ENCODE measurements around the gene TSR1. TPM values are rescaled to one million over a fixed set of nuclear protein-coding genes. Genes with fewer than 3 reads are reported as not detected.
A peak's percentile ranks its signal among the peaks of the same experiment; 100 is the strongest.

TSR1 gene
- total RNA-seq (2014; rRNA removed; shearing (Covaris generic)), result 39.9 and 50.1 TPM in 2 replicates
- 100 and 115 TPM in 2 replicates for polyA plus RNA-seq (2014; cell fraction: nucleus; rRNA removed)

GRCh38 chr17:2336215-2336851, at the start of gene TSR1:
Gene TSR1, minus strand, starts transcription at chr17:2336457. Its CDS starts 30 bp downstream, at chr17:2336427.
- peak; percentile 87 for DNase-seq (ENCODE audit: extremely low read depth, low read depth)

GRCh38 chr17:2385240-2386210, 49.3 kb upstream of the TSR1 start:
- DNase-seq (ENCODE audit: extremely low read depth, low read depth), result no peak

GRCh38 chr17:2384439-2385127, 48.3 kb upstream of the TSR1 start:
- no peak for DNase-seq (ENCODE audit: extremely low read depth, low read depth)

- DNase-seq (ENCODE audit: extremely low read depth, low read depth), result no peak
These were observed 47.4 kb upstream of the TSR1 start for GRCh38 chr17:2383628-2384167.

- DNase-seq (ENCODE audit: extremely low read depth, low read depth), result no peak
These were observed 44.8 kb upstream of the TSR1 start for GRCh38 chr17:2380950-2381649.

- DNase-seq (ENCODE audit: extremely low read depth, low read depth), result no peak
These were observed 44.1 kb upstream of the TSR1 start for GRCh38 chr17:2380226-2380922.

- no peak for DNase-seq (ENCODE audit: extremely low read depth, low read depth)
These were observed 43.4 kb upstream of the TSR1 start for GRCh38 chr17:2379489-2380225.

GRCh38 chr17:2378905-2379304, 42.6 kb upstream of the TSR1 start:
- DNase-seq (ENCODE audit: extremely low read depth, low read depth), result no peak

GRCh38 chr17:2377659-2378058, 41.4 kb upstream of the TSR1 start:
- no peak for DNase-seq (ENCODE audit: extremely low read depth, low read depth)

- no peak for DNase-seq (ENCODE audit: extremely low read depth, low read depth)
These were observed 39.9 kb upstream of the TSR1 start for GRCh38 chr17:2376107-2376506.

- DNase-seq (ENCODE audit: extremely low read depth, low read depth), result no peak
These were observed 39.1 kb upstream of the TSR1 start for GRCh38 chr17:2375406-2375805.

GRCh38 chr17:2374549-2375285, 38.5 kb upstream of the TSR1 start:
- no peak for DNase-seq (ENCODE audit: extremely low read depth, low read depth)

GRCh38 chr17:2373179-2373578, 36.9 kb upstream of the TSR1 start:
- DNase-seq (ENCODE audit: extremely low read depth, low read depth), result no peak

GRCh38 chr17:2372681-2373080, 36.4 kb upstream of the TSR1 start:
- DNase-seq (ENCODE audit: extremely low read depth, low read depth), result no peak

- no peak for DNase-seq (ENCODE audit: extremely low read depth, low read depth)
These were observed 35.9 kb upstream of the TSR1 start for GRCh38 chr17:2372180-2372579.

GRCh38 chr17:2371183-2372130, 35.2 kb upstream of the TSR1 start:
- no peak for DNase-seq (ENCODE audit: extremely low read depth, low read depth)

GRCh38 chr17:2370211-2370589, 33.9 kb upstream of the TSR1 start:
- DNase-seq (ENCODE audit: extremely low read depth, low read depth), result no peak

Measured in NCI-H460 (cell line).